Esophagus squamous epithelium (tissue), 4 donors: ENCODE results near the gene CST9.
"Not testable (repeated sequence)": the region's sequence is repeated elsewhere in the genome, so short reads cannot be mapped to it uniquely, and the experiment has no call there.

Experiments used
- CTCF ChIP-seq, 6 experiments: fragments of 450-650 bp in 4 of 6; fragments of 200-600 bp in 2 of 6; sonication (generic) in 2 of 6; IDR thresholded peaks; one replicate each; pipeline ENCODE4 v1.5.1; 2016 to 2019; ENCODE audit warnings: antibody characterized with exemption in 6 of 6, mild to moderate bottlenecking in 4 of 6, moderate library complexity in 4 of 6
- POLR2A ChIP-seq, 4 donors: fragments of 450-650 bp; IDR thresholded peaks; one replicate each; pipeline ENCODE4 v1.6.1; 2017; ENCODE audit warnings: antibody characterized with exemption in 4 of 4, mild to moderate bottlenecking in 4 of 4, moderate library complexity in 3 of 4

- not testable (repeated sequence) for TF ChIP-seq CTCF, POLR2A (IDR thresholded peaks at IDR 0.05)
These were observed 15.1 kb upstream of the CST9 start for GRCh38 chr20:23620670-23621386.
